HUES48 (cell line): Measurements from ENCODE around the gene RSPRY1.

Source experiments
- H3K27ac ChIP-seq: one replicate; pipeline ENCODE4 v1.7.0; 2013; ENCODE audit warnings: low read depth, low read length, inconsistent platforms
- H3K27me3 ChIP-seq: 2 replicates; pipeline ENCODE4 v1.6.1; 2013; ENCODE audit warnings: mild to moderate bottlenecking, low read length; ENCODE audit not compliant: control insufficient read depth, insufficient read depth
- H3K36me3 ChIP-seq: 2 replicates; pipeline ENCODE4 v1.6.1; 2013; ENCODE audit warnings: low read length; ENCODE audit not compliant: control insufficient read depth, insufficient read depth
- H3K4me1 ChIP-seq: 2 replicates; pipeline ENCODE4 v1.6.1; 2013; ENCODE audit warnings: mild to moderate bottlenecking, low read length; ENCODE audit not compliant: control insufficient read depth, insufficient read depth
- H3K4me3 ChIP-seq: 2 replicates; pipeline ENCODE4 v1.5.1; 2013; ENCODE audit warnings: mild to moderate bottlenecking, low read depth, low read length
- H3K9ac ChIP-seq: 2 replicates; pipeline ENCODE4 v1.6.1; 2013; ENCODE audit warnings: mild to moderate bottlenecking, low read depth, low read length, moderate library complexity
- H3K9me3 ChIP-seq: 2 replicates; pipeline ENCODE4 v1.6.1; 2013; ENCODE audit warnings: low read length; ENCODE audit not compliant: control insufficient read depth, insufficient read depth

RSPRY1 gene

DNA sequence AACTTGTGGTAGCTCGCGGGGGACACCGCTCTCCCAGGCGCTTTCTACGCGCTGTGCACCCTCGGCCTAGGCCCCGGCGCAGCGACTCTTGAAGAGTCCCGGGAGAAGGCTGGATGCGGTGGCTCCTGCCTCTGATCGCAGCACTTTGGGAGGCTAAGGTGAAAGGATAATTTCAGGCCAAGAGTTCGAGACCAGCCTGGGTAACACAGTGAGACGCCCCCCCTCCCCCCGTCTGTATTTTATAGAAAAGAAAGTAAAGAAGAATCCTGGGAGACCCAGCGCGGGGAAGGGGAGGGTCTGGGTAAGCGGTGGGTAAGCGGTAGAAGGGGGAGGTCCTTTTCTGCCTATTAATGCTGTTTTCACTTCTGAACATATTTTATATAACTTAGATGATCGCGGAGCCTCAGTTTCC, 98.8 kb downstream of the RSPRY1 start:
- Histone ChIP-seq H3K36me3 (no peaks in the 10 kb centered on the region), H3K27ac (no peak overlapping the region), H3K9me3 (no peaks in the 10 kb centered on the region), H3K9ac (no peak overlapping the region), H3K4me1 (no peaks in the 10 kb centered on the region), H3K4me3 (peak overlapping the region; percentile 72), H3K27me3 (peaks cover 45% of the 10 kb centered on the region)

DNA sequence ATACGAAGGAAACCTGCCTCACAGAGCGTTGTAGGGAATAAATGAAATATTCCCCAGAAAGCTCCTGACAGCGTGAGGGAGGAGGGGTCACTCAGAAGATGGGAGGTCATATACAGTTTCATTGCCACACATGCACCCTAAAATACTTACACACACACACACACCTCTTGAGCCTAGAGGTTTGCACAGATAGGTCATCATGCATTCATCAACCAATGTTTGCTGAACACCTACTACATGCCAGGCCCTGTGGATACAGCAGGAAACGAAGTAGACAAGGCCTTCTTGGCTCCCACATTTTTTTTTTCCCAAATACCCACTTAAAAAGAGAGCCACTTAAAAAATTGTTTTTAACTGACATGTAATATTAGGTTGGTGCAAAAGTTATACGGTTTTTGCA, 99.2 kb downstream of the RSPRY1 start:
- Histone ChIP-seq H3K27ac (no peak overlapping the region), H3K4me3 (peak overlapping the region; percentile 72), H3K9ac (no peak overlapping the region), H3K36me3 (no peaks in the 10 kb centered on the region), H3K27me3 (peaks cover 45% of the 10 kb centered on the region), H3K9me3 (no peaks in the 10 kb centered on the region), H3K4me1 (no peaks in the 10 kb centered on the region)

DNA sequence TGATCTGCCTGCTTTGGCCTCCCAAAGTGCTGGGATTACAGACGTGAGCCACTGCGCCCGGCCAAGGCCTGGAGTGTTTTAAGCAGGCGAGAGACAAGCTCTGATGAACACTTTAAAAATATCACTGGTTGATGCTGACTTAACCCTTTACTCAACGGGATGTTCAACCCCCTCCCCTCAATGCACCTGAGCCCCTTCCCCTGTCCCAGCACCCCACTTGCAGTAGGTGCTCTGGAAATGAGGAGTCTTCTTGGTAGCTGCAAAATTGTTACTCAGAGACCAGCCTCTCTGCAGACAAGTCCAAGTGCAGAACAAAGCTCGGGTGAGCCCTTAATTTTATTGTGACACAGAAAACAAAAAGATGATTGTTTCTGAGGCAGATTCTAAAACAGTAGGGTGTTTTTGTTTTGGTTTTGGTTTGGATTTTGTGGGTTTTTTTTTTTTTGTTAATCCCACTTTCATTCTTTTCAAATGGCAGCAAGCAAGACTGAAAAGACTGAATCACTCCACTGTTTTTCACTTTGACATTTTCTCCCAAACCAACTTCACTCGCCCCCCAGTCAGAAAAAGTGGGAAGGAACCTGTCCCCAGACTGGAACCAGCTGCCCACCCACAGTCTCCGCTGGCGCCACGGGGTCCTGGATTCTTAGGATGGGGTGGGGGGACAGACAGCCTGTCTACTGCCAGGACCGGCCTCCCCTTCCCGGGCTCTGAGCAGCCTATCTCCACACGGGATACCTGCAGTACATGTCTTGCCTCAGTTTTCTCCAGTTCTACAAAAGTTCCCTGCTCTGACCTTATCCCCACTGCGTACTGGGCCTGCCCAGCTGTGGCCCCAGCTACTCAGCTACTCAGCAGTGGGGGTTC, 103.5 kb downstream of the RSPRY1 start:
- Histone ChIP-seq H3K4me1 (no peaks in the 10 kb centered on the region), H3K27ac (no peak overlapping the region), H3K4me3 (no peak overlapping the region), H3K9me3 (no peaks in the 10 kb centered on the region), H3K9ac (no peak overlapping the region), H3K36me3 (no peaks in the 10 kb centered on the region), H3K27me3 (peaks cover 10% of the 10 kb centered on the region)
